Nephron progenitor cell (in vitro differentiated cells): ENCODE data around the gene SEMA7A.
"Not testable (repeated sequence)": the region's sequence is repeated elsewhere in the genome, so short reads cannot be mapped to it uniquely, and the experiment has no call there.

Experiments used
- DNase-seq: peaks from one replicate; pipeline ENCODE4 v3.0.0; 2021
- H3K27ac Mint-ChIP-seq: 2 replicates; pipeline ENCODE4 v1.8.0; 2021; ENCODE audit warnings: mild to moderate bottlenecking, moderate library complexity, mixed read lengths
- H3K27me3 Mint-ChIP-seq: 2 replicates; pipeline ENCODE4 v1.8.0; 2021; ENCODE audit warnings: mild to moderate bottlenecking, low read depth, mixed read lengths; ENCODE audit not compliant: poor library complexity
- H3K36me3 Mint-ChIP-seq: 2 replicates; pipeline ENCODE4 v1.8.0; 2021; ENCODE audit warnings: low read depth, mixed read lengths
- H3K4me1 Mint-ChIP-seq: 2 replicates; pipeline ENCODE4 v1.8.0; 2021; ENCODE audit warnings: mixed read lengths
- H3K4me3 Mint-ChIP-seq: 2 replicates; pipeline ENCODE4 v1.8.0; 2021; ENCODE audit warnings: mild to moderate bottlenecking, moderate library complexity, mixed read lengths
- H3K9me3 Mint-ChIP-seq: 2 replicates; pipeline ENCODE4 v1.8.0; 2021; ENCODE audit warnings: mild to moderate bottlenecking, moderate library complexity, mixed read lengths
- TF ChIP-seq, protein P1 (sequence below): fragments of 200-600 bp; sonication (generic); IDR thresholded peaks from 2 replicates; pipeline ENCODE4 v1.5.0; 2021; ENCODE audit warnings: antibody characterized with exemption

SEMA7A gene

DNA sequence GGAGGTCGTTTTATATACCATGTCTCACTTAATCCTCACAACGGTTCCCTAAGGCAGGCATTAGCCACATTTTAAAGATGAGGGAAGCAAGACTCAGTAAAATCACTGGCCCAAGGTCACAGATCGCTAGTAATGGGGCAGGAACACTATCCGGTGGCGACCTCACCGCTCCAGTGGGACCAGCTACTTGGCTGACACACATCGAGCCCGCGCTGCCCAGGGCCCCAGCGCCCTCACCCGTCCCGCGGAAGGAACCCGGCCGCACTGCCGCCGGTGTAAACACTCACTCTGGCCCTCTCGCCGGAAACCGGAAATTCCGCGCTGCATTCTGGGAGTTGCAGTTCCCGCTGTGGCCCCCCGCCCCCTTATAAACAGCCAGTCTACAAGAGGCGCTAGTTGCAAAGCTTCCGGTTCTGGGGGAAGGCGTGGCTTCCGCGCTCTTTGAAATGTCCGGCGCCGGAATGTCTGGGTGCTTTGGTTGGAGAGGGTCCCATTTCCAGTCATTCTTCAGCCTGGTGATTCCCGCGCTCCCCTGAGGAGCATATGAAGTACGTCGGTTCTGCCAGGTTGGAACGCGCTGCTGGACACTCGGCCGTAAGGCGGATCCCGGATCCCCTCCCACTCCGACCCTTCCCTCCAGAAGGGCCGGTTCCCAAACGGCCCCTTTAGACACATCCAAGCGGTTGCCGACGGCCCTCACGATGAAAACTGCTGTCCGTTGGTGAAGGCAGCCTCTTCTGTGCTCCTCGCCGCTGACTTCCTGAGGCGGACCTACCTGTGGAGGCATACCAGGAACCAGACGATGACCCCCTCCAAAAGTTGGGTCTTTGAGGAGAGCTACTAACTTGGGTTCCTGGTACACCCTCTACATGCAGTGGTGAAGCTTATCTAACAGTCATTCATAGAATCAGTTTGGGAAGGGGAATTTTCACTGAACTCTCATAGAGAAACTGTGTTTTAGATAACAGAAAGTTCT, 27.4 kb upstream of the SEMA7A start, which contains the start of gene UBL7:
Gene UBL7 (minus strand): TSS at position 290 of the 976 bp plus-strand sequence. CDS start 2,293 bp downstream, outside the sequence.
- peak within 1 kb of the TSS; percentile 87 for H3K4me3 Mint-ChIP-seq
- peaks cover 43% of the 10 kb centered on the region for H3K4me1 Mint-ChIP-seq
- peaks cover 32% of the 10 kb centered on the region for H3K9me3 Mint-ChIP-seq
- H3K36me3 Mint-ChIP-seq, result peaks cover 56% of the 10 kb centered on the region
- H3K27me3 Mint-ChIP-seq, result peaks cover 8% of the 10 kb centered on the region
- DNase-seq, result peak; percentile 98
- peak within 1 kb of the TSS; percentile 100 for H3K27ac Mint-ChIP-seq
- TF ChIP-seq, protein P1, sequence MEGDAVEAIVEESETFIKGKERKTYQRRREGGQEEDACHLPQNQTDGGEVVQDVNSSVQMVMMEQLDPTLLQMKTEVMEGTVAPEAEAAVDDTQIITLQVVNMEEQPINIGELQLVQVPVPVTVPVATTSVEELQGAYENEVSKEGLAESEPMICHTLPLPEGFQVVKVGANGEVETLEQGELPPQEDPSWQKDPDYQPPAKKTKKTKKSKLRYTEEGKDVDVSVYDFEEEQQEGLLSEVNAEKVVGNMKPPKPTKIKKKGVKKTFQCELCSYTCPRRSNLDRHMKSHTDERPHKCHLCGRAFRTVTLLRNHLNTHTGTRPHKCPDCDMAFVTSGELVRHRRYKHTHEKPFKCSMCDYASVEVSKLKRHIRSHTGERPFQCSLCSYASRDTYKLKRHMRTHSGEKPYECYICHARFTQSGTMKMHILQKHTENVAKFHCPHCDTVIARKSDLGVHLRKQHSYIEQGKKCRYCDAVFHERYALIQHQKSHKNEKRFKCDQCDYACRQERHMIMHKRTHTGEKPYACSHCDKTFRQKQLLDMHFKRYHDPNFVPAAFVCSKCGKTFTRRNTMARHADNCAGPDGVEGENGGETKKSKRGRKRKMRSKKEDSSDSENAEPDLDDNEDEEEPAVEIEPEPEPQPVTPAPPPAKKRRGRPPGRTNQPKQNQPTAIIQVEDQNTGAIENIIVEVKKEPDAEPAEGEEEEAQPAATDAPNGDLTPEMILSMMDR, result no peak

DNA sequence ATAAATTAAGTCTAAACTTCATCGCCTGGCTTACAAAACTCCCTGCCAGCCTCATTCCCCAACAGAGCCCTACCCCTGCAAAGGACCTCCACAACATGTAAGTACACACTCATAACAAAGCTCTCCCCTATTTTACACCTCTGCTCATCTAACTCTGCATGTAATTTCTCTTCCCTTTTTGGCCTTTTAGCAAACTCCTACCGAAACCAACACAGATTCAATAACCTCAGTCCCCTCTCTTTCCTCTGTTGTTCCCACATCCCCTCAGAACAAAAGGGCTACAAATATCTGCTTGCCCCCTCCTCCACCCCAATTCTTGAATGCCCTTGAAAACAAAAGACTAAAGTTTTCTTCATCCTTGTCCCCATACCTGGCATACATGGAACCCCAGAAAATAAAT, 26.5 kb upstream of the SEMA7A start:
- Mint-ChIP-seq H3K4me3 (peak overlapping the region; percentile 87), H3K27ac (peak overlapping the region; percentile 70), H3K9me3 (peaks cover 25% of the 10 kb centered on the region), H3K36me3 (peaks cover 54% of the 10 kb centered on the region), H3K4me1 (peaks cover 43% of the 10 kb centered on the region), H3K27me3 (peaks cover 8% of the 10 kb centered on the region)
- DNase-seq, result no peak
- TF ChIP-seq, protein P1, result no peak

DNA sequence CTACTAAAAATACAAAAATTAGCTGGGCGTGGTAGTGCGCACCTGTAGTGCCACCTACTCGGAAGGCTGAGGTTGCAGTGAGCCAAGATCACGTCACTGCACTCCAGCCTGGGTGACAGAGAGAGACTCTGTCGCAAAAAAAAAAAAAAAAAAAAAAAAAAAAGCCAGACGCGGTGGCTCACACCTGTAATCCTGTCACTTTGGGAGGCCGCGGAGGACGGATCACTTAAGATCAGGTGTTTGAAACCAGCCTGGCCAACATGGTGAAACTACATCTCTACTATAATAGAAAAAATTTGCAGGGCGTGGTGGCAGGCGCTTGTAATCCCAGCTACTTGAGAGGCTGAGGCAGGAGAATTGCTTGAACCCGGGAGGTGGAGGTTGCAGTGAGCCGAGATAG, 26.0 kb upstream of the SEMA7A start:
- Mint-ChIP-seq H3K36me3 (peaks cover 54% of the 10 kb centered on the region), H3K4me1 (peaks cover 43% of the 10 kb centered on the region), H3K9me3 (peaks cover 21% of the 10 kb centered on the region), H3K4me3 (peak overlapping the region; percentile 87)
- H3K27ac Mint-ChIP-seq, H3K27me3 Mint-ChIP-seq, DNase-seq: not testable (repeated sequence)

DNA sequence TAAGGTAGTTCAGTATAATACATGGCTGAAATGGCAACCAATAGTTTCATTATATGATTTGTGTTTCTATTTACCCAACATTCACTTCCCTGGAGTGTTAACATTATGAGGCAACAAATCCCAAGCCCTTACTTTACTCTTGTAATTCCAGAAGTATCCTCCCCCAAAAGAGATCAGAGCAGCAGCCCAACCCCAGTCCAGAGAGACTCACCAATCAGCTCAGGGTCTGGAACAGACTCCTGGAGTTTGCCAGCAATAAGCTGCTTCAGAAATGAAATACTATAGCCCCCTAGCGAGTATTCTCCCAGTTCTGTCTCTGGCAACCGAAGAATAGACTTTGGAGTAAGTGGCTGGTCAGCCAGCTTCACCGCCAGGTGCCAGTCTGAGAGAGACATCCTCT, 24.7 kb upstream of the SEMA7A start:
- peaks cover 48% of the 10 kb centered on the region for H3K36me3 Mint-ChIP-seq
- TF ChIP-seq, protein P1, result no peak
- no peak for DNase-seq
- peak overlapping the region; percentile 81 for H3K27ac Mint-ChIP-seq
- peaks cover 8% of the 10 kb centered on the region for H3K9me3 Mint-ChIP-seq
- H3K4me1 Mint-ChIP-seq, result peaks cover 41% of the 10 kb centered on the region
- peaks cover 3% of the 10 kb centered on the region for H3K27me3 Mint-ChIP-seq
- peak overlapping the region; percentile 14 for H3K4me3 Mint-ChIP-seq

DNA sequence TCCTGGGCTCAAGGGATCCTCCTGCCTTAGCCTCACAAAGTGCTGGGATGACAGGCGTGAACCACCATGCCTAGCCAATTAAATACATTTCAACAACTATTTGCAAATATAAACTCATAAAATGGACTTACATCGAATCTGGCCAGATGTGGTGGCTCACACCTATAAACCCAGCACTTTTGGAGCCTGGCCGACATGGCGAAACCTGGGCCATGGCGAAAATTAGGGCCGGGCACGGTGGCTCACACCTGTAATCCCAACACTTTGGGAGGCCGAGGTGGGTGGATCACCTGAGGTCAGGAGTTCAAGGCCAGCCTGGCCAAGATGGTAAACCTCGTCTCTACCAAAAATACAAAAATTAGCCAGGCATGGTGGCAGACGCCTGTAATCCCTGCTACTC, 23.3 kb upstream of the SEMA7A start:
- Mint-ChIP-seq H3K36me3 (peaks cover 39% of the 10 kb centered on the region), H3K4me1 (peaks cover 35% of the 10 kb centered on the region)
- not testable (repeated sequence) for H3K4me3 Mint-ChIP-seq, DNase-seq, H3K9me3 Mint-ChIP-seq, H3K27ac Mint-ChIP-seq, H3K27me3 Mint-ChIP-seq

DNA sequence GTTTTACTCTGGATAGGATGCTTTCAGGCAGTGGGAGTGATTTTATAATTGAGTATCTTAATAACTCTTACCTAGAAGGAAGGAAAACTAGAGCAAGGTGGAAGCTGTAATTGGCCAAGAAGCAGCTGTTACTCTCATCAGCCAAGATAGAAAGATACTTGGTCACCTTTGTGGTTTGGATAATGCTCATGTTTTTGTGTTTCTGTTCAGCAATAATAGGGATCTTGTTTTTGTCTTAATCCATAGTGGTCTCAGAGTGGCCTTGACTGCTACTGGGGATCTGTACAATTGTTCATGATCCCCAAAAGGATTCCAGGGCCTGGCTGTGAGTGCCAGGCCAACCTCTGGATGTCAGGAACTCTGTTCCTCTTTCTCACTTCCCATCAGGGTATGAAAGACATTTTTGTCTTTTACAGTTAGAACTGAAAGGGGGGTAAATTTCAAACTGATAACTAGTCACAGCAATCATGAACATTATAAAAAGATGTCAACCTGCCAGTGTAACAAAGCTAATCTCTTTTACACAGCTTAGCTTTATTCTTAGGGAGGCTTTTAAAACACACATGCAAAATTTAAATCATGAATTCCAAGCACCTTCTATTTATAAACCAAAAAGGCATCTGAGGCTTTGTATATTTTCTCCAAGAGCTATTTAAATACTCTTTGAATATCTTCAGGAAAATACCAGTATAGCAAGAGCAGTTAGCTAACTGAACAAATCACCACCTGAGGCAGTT, 21.2 kb upstream of the SEMA7A start:
- DNase-seq, result no peak
- peak overlapping the region; percentile 77 for H3K27ac Mint-ChIP-seq
- no peaks in the 10 kb centered on the region for H3K9me3 Mint-ChIP-seq
- peaks cover 30% of the 10 kb centered on the region for H3K4me1 Mint-ChIP-seq
- TF ChIP-seq, protein P1, result no peak
- peaks cover 55% of the 10 kb centered on the region for H3K36me3 Mint-ChIP-seq
- H3K4me3 Mint-ChIP-seq, result no peak overlapping the region
- H3K27me3 Mint-ChIP-seq, result peaks cover 3% of the 10 kb centered on the region
